Stimulated activated CD8-positive, alpha-beta memory T cell treated with anti-CD3 and anti-CD28 coated beads, Interleukin-4, amount 100 ng/mL, for 48 hours (primary cell): ENCODE data around the gene ANTXR2.

Source experiments
- DNase-seq: peaks from one replicate; pipeline ENCODE4 v3.0.0-alpha.2; 2020

ANTXR2 gene

GRCh38 chr4:79979785-79980437 lies 93.1 kb downstream of the ANTXR2 start:
- no peak for DNase-seq

- no peak for DNase-seq
Observed at GRCh38 chr4:79977131-79977840, 95.7 kb downstream of the ANTXR2 start.

GRCh38 chr4:79964400-79965211 lies 108.4 kb downstream of the ANTXR2 start:
- DNase-seq: no peak

- DNase-seq: no peak
Observed at GRCh38 chr4:79964020-79964399, 109.0 kb downstream of the ANTXR2 start.

GRCh38 chr4:79959652-79960051 lies 113.4 kb downstream of the ANTXR2 start:
- DNase-seq: no peak

GRCh38 chr4:79958466-79959264 lies 114.4 kb downstream of the ANTXR2 start:
- no peak for DNase-seq

GRCh38 chr4:79949178-79949577 lies 123.9 kb downstream of the ANTXR2 start:
- no peak for DNase-seq

GRCh38 chr4:79948739-79949138 lies 124.3 kb downstream of the ANTXR2 start:
- no peak for DNase-seq

GRCh38 chr4:79948261-79948660 lies 124.8 kb downstream of the ANTXR2 start:
- DNase-seq: no peak

GRCh38 chr4:79947386-79947785 lies 125.6 kb downstream of the ANTXR2 start:
- no peak for DNase-seq

GRCh38 chr4:79935274-79935673 lies 137.8 kb downstream of the ANTXR2 start:
- DNase-seq: no peak

GRCh38 chr4:79934660-79935059 lies 138.4 kb downstream of the ANTXR2 start:
- DNase-seq: no peak

GRCh38 chr4:79927931-79928330 lies 145.1 kb downstream of the ANTXR2 start:
- DNase-seq: no peak

- no peak for DNase-seq
Observed at GRCh38 chr4:79923281-79923680, 149.7 kb downstream of the ANTXR2 start.

GRCh38 chr4:79922011-79922410 lies 151.0 kb downstream of the ANTXR2 start:
- DNase-seq: no peak

GRCh38 chr4:79920163-79920853 lies 152.7 kb downstream of the ANTXR2 start:
- no peak for DNase-seq

GRCh38 chr4:79918292-79918691 lies 154.7 kb downstream of the ANTXR2 start:
- no peak for DNase-seq

- DNase-seq: peak; percentile 54
Observed at GRCh38 chr4:79917246-79917645, 155.8 kb downstream of the ANTXR2 start.

- no peak for DNase-seq
Observed at GRCh38 chr4:79915246-79915645, 157.8 kb downstream of the ANTXR2 start.

GRCh38 chr4:79913581-79913980 lies 159.4 kb downstream of the ANTXR2 start:
- DNase-seq: no peak

- no peak for DNase-seq
Observed at GRCh38 chr4:79907001-79907400, 166.0 kb downstream of the ANTXR2 start.

- DNase-seq: no peak
Observed at GRCh38 chr4:79906303-79906702, 166.7 kb downstream of the ANTXR2 start.
